ENCODE measurements around the gene ADAMTS19.

The ADAMTS19 gene

DNA sequence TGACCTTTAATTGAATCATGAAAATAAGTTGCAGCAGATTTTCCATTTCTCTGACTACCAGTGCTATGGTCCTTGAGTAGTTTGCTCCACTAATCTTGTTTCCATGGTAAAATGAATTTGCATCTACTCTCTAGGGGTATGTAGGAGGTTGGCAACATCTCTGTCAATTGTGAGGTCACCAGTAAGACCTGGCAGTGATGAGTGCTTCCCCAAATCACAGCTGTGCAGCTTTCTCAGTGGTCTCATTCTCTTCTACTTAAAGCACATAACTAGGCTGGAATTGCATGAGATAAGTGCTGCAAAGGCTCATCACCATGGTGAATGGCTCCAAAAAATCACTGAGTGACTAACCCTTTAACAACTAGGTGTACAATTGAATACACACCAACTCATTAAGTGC, 36.3 kb downstream of the ADAMTS19 start:
- TF ChIP-seq TOX (CRISPR knock-in tag; IDR thresholded peaks at IDR 0.05; ENCODE audit: borderline replicate concordance) (no peak), CSRNP3 (CRISPR knock-in tag; IDR thresholded peaks at IDR 0.05) (no peak), ZC3H10 (CRISPR knock-in tag; IDR thresholded peaks at IDR 0.05) (no peak), ESRRG (CRISPR knock-in tag; IDR thresholded peaks at IDR 0.05) (no peak), ZNF8 (CRISPR knock-in tag; IDR thresholded peaks at IDR 0.05) (no peak), CREB5 (CRISPR knock-in tag; IDR thresholded peaks at IDR 0.05; ENCODE audit: low read depth) (no peak), POU6F1 (CRISPR knock-in tag; IDR thresholded peaks at IDR 0.05; ENCODE audit: borderline replicate concordance, low read depth) (no peak), ZNF70 (CRISPR knock-in tag; IDR thresholded peaks at IDR 0.05) (no peak), CSDC2 (CRISPR knock-in tag; IDR thresholded peaks at IDR 0.05) (no peak), TCF4 (CRISPR knock-in tag; IDR thresholded peaks at IDR 0.05; ENCODE audit: borderline replicate concordance) (no peak), BACH2 (CRISPR knock-in tag; IDR thresholded peaks at IDR 0.05; ENCODE audit: borderline replicate concordance) (no peak), ARNTL (CRISPR knock-in tag; IDR thresholded peaks at IDR 0.05; ENCODE audit: borderline replicate concordance, low read depth) (no peak), ZFP30 (CRISPR knock-in tag; IDR thresholded peaks at IDR 0.05) (no peak), GLIS3 (CRISPR knock-in tag; IDR thresholded peaks at IDR 0.05) (no peak), ZNF565 (CRISPR knock-in tag; conservative IDR thresholded peaks at IDR 0.05; ENCODE audit: low read depth) (no peak), SNAI2 (CRISPR knock-in tag; IDR thresholded peaks at IDR 0.05) (no peak)
- TF ChIP-seq, protein P1, sequence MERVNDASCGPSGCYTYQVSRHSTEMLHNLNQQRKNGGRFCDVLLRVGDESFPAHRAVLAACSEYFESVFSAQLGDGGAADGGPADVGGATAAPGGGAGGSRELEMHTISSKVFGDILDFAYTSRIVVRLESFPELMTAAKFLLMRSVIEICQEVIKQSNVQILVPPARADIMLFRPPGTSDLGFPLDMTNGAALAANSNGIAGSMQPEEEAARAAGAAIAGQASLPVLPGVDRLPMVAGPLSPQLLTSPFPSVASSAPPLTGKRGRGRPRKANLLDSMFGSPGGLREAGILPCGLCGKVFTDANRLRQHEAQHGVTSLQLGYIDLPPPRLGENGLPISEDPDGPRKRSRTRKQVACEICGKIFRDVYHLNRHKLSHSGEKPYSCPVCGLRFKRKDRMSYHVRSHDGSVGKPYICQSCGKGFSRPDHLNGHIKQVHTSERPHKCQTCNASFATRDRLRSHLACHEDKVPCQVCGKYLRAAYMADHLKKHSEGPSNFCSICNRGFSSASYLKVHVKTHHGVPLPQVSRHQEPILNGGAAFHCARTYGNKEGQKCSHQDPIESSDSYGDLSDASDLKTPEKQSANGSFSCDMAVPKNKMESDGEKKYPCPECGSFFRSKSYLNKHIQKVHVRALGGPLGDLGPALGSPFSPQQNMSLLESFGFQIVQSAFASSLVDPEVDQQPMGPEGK (CRISPR knock-in tag; IDR thresholded peaks at IDR 0.05; ENCODE audit: borderline replicate concordance): no peak
- no peak for ATAC-seq

DNA sequence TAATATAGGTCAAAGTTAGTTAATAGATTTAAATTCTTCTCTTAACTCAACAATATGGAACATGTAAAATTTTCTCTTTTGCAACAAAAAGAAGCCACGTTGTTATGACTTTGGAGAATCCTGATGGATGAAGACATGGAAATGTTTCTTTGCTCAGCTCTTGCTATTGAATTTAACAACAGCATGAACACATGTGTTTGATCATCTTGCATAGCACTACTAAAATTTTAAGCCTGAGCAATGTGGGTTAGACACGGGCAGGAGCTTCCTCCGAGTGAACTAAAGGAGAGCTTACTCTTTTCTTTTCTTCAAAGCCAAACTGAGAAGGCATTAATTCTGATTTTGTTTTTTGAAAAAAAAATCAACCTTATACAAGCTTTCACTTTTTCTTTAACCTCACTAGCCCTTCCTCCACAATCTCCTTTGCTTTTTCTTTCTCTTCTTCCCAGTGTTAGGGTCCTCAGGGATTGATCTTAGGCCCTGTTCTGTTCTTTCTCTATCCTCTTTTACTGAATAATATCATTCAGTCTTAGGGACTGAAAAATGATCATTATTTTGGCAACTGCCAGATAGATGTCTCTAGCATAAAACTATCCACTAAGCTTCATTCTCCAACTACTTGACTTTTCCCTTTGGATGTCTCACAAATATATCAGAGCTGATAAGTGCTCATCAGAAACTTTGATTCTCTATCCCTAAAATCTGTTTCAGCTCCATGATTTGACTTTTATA, 36.9 kb downstream of the ADAMTS19 start:
- no peak for TF ChIP-seq TCF4 (CRISPR knock-in tag; IDR thresholded peaks at IDR 0.05; ENCODE audit: borderline replicate concordance)
- TF ChIP-seq ESRRG (CRISPR knock-in tag; IDR thresholded peaks at IDR 0.05): no peak

DNA sequence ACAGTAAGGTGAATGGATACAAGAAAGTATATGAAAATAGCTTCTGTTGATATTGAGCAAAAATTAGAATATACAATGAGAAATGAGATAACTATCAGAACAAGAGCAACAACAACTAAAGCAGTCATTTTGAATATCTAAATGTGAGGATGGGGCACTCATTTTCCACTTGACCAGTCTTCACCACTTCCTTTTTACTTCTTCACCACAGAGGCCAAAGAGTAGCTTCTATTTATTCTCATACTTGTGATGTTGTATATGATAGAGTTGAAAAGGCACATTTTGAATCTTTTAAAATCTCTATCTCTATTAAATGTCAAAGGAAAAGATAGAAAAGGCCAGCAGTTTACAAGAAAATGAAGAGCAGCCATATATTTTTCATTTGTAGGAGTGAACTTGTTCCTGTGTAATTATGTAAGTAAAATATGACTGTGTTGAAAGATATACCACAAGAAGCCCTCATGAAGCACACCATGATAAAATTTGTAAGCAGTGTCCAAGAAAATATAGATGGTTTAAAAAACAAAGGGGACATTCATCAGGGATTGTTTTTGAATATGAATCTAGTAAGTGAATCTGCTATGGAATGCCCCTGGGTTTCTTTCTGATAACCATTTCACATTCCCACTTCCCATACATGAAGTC, 39.2 kb downstream of the ADAMTS19 start:
- ATAC-seq: no peak

More for the DNA sequence above, 36.9 kb downstream of the ADAMTS19 start:
- no peak for ATAC-seq

More for the DNA sequence above, 39.2 kb downstream of the ADAMTS19 start:
- TF ChIP-seq ZNF565 (CRISPR knock-in tag; conservative IDR thresholded peaks at IDR 0.05; ENCODE audit: low read depth) (no peak), CSRNP3 (CRISPR knock-in tag; IDR thresholded peaks at IDR 0.05) (no peak), TCF4 (CRISPR knock-in tag; IDR thresholded peaks at IDR 0.05; ENCODE audit: borderline replicate concordance) (no peak)
- TF ChIP-seq, protein P1 (CRISPR knock-in tag; IDR thresholded peaks at IDR 0.05; ENCODE audit: borderline replicate concordance): no peak

All from SK-N-SH treated with all-trans-retinoic acid at 6 μM for 48 hours (cell line).